Activated CD8-positive, alpha-beta T cell treated with anti-CD3 and anti-CD28 coated beads for 36 hours (primary cell): ENCODE results near the gene AUTS2. TPM values are rescaled to one million over a fixed set of nuclear protein-coding genes. Genes with fewer than 3 reads are reported as not detected.

Source experiments
- ATAC-seq: fragments of 200-7000 bp; cut with Tn5 transposase; one replicate; pipeline ENCODE4 v1.10.0; 2021; ENCODE audit warnings: mild to moderate bottlenecking, moderate library complexity
- CTCF ChIA-PET: fragments of 350-600 bp; sonication (Branson Sonifier 250); formaldehyde crosslinking; loops from one replicate; lab custom pipeline; 2021; ENCODE audit warnings: antibody characterized with exemption; lab: Charles Lee
- POLR2A ChIA-PET: fragments of 350-600 bp; sonication (Branson Sonifier 250); formaldehyde crosslinking; loops from one replicate; lab custom pipeline; 2021; ENCODE audit warnings: antibody characterized with exemption; lab: Charles Lee
- DNase-seq: peaks from one replicate; pipeline ENCODE4 v3.0.0-alpha.2; 2020
- H3K27ac Mint-ChIP-seq: one replicate; pipeline ENCODE4 v1.8.0; 2021; ENCODE audit warnings: mild to moderate bottlenecking, mixed read lengths
- H3K27me3 Mint-ChIP-seq: one replicate; pipeline ENCODE4 v1.8.0; 2021; ENCODE audit warnings: mixed read lengths
- H3K36me3 Mint-ChIP-seq: one replicate; pipeline ENCODE4 v1.8.0; 2021; ENCODE audit warnings: low read depth, mixed read lengths
- H3K4me1 Mint-ChIP-seq: one replicate; pipeline ENCODE4 v1.8.0; 2021; ENCODE audit warnings: low read depth, mixed read lengths
- H3K4me3 Mint-ChIP-seq: one replicate; pipeline ENCODE4 v1.8.0; 2021; ENCODE audit warnings: mild to moderate bottlenecking, moderate library complexity, mixed read lengths
- H3K9me3 Mint-ChIP-seq: one replicate; pipeline ENCODE4 v1.8.0; 2021; ENCODE audit warnings: mixed read lengths
- intact Hi-C: fragments of 100-400 bp; cut with micrococcal nuclease; formaldehyde crosslinking; loops from one replicate; pipeline ENCODE4 v1.10.0; 2022
- total RNA-seq, 2 experiments: library from RNA; stranded (reverse); gene quantifications; one replicate each; pipeline ENCODE4 v1.2.3, GENCODE V29; 2021
- TF ChIP-seq, protein P1 (sequence below): fragments of 200-600 bp; IDR thresholded peaks from one replicate; pipeline ENCODE4 v1.8.0; 2022; ENCODE audit warnings: antibody characterized with exemption, mild to moderate bottlenecking

Gene AUTS2
- total RNA-seq, 2 experiments from 2014 or later, result 3.1 to 3.3 TPM

DNA sequence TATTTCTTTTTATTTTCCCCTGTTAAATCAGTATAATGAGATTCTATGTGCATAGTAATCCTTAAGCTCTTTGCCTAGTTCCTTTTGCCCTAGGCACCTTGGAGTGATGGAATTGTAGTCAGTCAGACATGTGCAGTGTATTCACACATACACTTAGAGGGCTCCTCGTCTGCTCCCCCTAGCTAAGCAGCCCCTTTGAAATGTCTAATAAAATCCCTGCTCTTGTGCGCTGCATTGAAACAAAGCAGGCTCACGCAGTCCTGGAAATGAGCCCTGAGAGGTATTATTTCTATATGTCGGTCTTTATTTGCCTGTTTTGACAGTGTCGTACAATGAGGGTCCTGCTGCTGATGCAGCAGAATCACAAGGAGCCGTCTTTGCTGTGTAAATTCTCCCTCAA, 258.7 kb downstream of the AUTS2 start:
- TF ChIP-seq, protein P1, sequence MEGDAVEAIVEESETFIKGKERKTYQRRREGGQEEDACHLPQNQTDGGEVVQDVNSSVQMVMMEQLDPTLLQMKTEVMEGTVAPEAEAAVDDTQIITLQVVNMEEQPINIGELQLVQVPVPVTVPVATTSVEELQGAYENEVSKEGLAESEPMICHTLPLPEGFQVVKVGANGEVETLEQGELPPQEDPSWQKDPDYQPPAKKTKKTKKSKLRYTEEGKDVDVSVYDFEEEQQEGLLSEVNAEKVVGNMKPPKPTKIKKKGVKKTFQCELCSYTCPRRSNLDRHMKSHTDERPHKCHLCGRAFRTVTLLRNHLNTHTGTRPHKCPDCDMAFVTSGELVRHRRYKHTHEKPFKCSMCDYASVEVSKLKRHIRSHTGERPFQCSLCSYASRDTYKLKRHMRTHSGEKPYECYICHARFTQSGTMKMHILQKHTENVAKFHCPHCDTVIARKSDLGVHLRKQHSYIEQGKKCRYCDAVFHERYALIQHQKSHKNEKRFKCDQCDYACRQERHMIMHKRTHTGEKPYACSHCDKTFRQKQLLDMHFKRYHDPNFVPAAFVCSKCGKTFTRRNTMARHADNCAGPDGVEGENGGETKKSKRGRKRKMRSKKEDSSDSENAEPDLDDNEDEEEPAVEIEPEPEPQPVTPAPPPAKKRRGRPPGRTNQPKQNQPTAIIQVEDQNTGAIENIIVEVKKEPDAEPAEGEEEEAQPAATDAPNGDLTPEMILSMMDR, result no peak
- intact Hi-C loops, result no loop called here
- ChIA-PET POLR2A (no interaction called here), CTCF (no interaction called here)
- Mint-ChIP-seq H3K36me3 (no peaks in the 10 kb centered on the region), H3K4me1 (no peaks in the 10 kb centered on the region), H3K27ac (no peak overlapping the region), H3K9me3 (no peaks in the 10 kb centered on the region), H3K27me3 (peaks cover 6% of the 10 kb centered on the region), H3K4me3 (no peak overlapping the region)
- no peak for ATAC-seq
- DNase-seq, result no peak

DNA sequence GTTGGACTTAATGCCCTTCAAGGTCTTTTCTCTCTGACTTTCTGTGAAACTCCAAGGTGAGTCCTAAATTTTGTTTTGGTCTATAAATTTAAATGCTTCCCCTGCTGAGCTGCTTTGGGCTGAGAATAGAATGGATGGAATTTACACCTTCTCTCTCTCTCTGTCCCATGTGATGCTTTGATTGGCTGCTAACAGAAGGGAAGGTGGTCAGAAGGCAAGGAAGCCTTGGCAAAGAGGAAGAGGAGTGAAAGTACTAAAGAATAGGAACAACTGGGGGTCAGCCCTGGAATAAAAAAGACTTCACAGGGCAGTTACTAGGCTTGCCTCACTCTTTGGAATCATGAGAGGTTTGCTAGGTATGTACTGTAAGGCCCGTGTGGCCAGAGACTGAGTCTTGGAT, 260.2 kb downstream of the AUTS2 start:
- ChIA-PET CTCF (no interaction called here), POLR2A (no interaction called here)
- no peaks in the 10 kb centered on the region for H3K9me3 Mint-ChIP-seq
- TF ChIP-seq, protein P1, result no peak
- no peak for ATAC-seq
- no peaks in the 10 kb centered on the region for H3K36me3 Mint-ChIP-seq
- H3K4me3 Mint-ChIP-seq, result no peak overlapping the region
- H3K27ac Mint-ChIP-seq, result no peak overlapping the region
- H3K4me1 Mint-ChIP-seq, result no peaks in the 10 kb centered on the region
- peaks cover 6% of the 10 kb centered on the region for H3K27me3 Mint-ChIP-seq
- DNase-seq, result no peak
- intact Hi-C loops, result no loop called here

DNA sequence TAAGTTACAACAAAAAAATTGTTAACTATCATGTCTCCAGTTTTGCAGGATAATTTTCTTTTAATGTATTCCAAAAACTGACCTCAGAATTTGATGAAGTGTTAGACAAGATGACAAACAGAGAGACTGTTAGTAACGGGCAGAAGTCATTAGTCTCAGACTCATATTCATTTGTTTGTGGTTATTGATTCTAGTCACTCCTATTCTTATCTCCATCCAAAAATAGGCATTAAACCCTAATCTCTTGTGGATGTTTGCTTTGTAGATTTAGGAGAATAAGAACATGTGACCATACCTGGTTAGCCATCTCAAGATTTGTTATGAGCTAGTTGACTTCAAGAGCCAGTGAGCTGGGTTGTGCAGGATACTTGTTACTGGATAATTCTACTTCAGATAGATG, 261.1 kb downstream of the AUTS2 start:
- no peaks in the 10 kb centered on the region for H3K9me3 Mint-ChIP-seq
- H3K4me3 Mint-ChIP-seq, result no peak overlapping the region
- CTCF ChIA-PET, result no interaction called here
- H3K27me3 Mint-ChIP-seq, result peaks cover 6% of the 10 kb centered on the region
- no peaks in the 10 kb centered on the region for H3K36me3 Mint-ChIP-seq
- H3K27ac Mint-ChIP-seq, result no peak overlapping the region
- ATAC-seq (no peak), DNase-seq (no peak)
- H3K4me1 Mint-ChIP-seq, result no peaks in the 10 kb centered on the region
- POLR2A ChIA-PET, result no interaction called here
- intact Hi-C loops, result no loop called here
- TF ChIP-seq, protein P1, result no peak

DNA sequence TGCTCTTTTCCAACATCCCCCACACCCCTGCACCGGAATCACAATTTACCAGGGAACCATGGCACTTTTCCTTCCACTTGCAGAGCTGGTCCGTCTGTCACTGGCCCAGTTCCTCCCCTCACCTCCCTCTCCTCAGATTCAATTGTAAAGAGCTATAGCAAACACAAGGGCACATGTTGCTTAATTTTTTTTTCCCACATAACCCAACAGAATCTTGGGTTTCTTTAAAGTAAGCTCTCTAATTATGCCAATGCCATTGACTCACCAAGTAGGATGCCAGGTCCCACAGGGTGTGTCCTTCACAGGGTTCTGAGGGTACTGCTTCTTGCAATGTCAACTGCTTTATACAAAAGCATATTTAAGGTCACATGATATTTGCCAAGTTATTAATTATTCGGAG, 262.2 kb downstream of the AUTS2 start:
- Mint-ChIP-seq H3K9me3 (no peaks in the 10 kb centered on the region), H3K4me1 (no peaks in the 10 kb centered on the region), H3K27me3 (peaks cover 6% of the 10 kb centered on the region), H3K27ac (no peak overlapping the region), H3K4me3 (no peak overlapping the region), H3K36me3 (no peaks in the 10 kb centered on the region)
- TF ChIP-seq, protein P1, result no peak
- intact Hi-C loops, result no loop called here
- CTCF ChIA-PET, result no interaction called here
- POLR2A ChIA-PET, result no interaction called here
- no peak for ATAC-seq
- no peak for DNase-seq

DNA sequence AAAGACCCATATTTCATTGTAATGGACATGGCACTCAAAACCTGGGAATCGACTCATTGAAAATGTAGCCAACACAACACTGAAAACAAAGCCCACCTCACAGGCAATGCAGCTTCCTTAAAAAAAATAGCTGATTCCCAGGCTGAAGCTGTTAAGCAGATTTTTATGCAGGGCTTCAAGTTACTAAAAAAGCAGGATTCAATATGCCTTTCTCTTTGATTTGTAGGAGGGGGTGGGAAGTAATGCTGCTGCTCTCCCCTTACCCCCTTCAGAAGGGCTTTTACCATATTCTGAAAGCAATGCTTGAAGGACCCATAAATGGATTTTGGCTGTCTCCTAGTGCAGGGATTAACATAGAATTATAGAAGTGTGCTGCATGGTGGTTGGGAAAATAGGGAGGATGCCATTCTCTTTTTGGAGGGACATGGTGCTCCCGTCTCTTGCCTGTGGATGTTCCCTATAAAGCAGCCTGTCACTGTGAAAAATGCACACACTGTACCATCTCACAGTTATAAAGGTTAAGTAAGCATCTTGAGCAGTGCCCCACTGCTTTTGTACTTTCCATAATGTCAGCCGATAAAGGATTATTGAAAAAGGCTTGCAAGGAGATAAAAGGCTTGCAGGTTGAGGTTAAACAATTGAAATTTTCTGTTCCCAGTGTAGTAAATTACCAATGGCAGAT, 262.8 kb downstream of the AUTS2 start:
- POLR2A ChIA-PET, result no interaction called here
- DNase-seq (no peak), ATAC-seq (no peak)
- no peaks in the 10 kb centered on the region for H3K36me3 Mint-ChIP-seq
- CTCF ChIA-PET, result no interaction called here
- TF ChIP-seq, protein P1, result no peak
- intact Hi-C loops, result no loop called here
- H3K9me3 Mint-ChIP-seq, result no peaks in the 10 kb centered on the region
- no peak overlapping the region for H3K4me3 Mint-ChIP-seq
- H3K4me1 Mint-ChIP-seq, result no peaks in the 10 kb centered on the region
- H3K27ac Mint-ChIP-seq, result no peak overlapping the region
- H3K27me3 Mint-ChIP-seq, result peaks cover 6% of the 10 kb centered on the region
